ENCODE data around the gene AXIN2.
A peak's percentile ranks its signal among the peaks of the same experiment; 100 is the strongest.

Gene AXIN2

GRCh38 chr17:65584604-65585521, 23.4 kb upstream of the AXIN2 start:
- DNase-seq: no peak

GRCh38 chr17:65583921-65584603, 22.6 kb upstream of the AXIN2 start:
- DNase-seq: no peak

GRCh38 chr17:65576939-65577338, 15.5 kb upstream of the AXIN2 start:
- DNase-seq: no peak

- DNase-seq: no peak
Measured at GRCh38 chr17:65573282-65573602, 11.8 kb upstream of the AXIN2 start.

- DNase-seq: no peak
Measured at GRCh38 chr17:65572581-65573281, 11.3 kb upstream of the AXIN2 start.

GRCh38 chr17:65572186-65572580, 10.7 kb upstream of the AXIN2 start:
- no peak for DNase-seq

- no peak for DNase-seq
Measured at GRCh38 chr17:65568918-65569317, 7.5 kb upstream of the AXIN2 start.

- peak in 1 of 4 experiments; percentile 17 for DNase-seq
Measured at GRCh38 chr17:65567566-65567965, 6.1 kb upstream of the AXIN2 start.

GRCh38 chr17:65565559-65565958, 4.1 kb upstream of the AXIN2 start:
- DNase-seq: no peak

- DNase-seq: no peak
Measured at GRCh38 chr17:65564793-65565192, 3.3 kb upstream of the AXIN2 start.

- DNase-seq: no peak
Measured at GRCh38 chr17:65562206-65562531, 721 bp upstream of the AXIN2 start.

- peak; percentile 46 to 76 (median 60) for DNase-seq
Measured at GRCh38 chr17:65560628-65561451, 608 bp downstream of the AXIN2 start.

GRCh38 chr17:65559804-65560627, 1.4 kb downstream of the AXIN2 start:
- no peak for DNase-seq

- no peak for DNase-seq
Measured at GRCh38 chr17:65559461-65559803, 2.0 kb downstream of the AXIN2 start.

- no peak for DNase-seq
Measured at GRCh38 chr17:65558683-65559460, 2.6 kb downstream of the AXIN2 start.

GRCh38 chr17:65558311-65558682, 3.2 kb downstream of the AXIN2 start:
- no peak for DNase-seq

GRCh38 chr17:65557349-65558310, 3.8 kb downstream of the AXIN2 start:
- no peak for DNase-seq

- DNase-seq: no peak
Measured at GRCh38 chr17:65556910-65557348, 4.5 kb downstream of the AXIN2 start.

GRCh38 chr17:65556014-65556909, 5.2 kb downstream of the AXIN2 start:
- DNase-seq: peak; percentile 62 to 88 (median 80)

Data from suppressor macrophage (primary cell).